LoVo (cell line): ENCODE measurements around the gene SEMA6C.

Source experiments
- DNase-seq: peaks from one replicate; pipeline ENCODE4 v3.0.0-alpha.2; 2016; ENCODE audit warnings: low spot score

SEMA6C gene

DNA sequence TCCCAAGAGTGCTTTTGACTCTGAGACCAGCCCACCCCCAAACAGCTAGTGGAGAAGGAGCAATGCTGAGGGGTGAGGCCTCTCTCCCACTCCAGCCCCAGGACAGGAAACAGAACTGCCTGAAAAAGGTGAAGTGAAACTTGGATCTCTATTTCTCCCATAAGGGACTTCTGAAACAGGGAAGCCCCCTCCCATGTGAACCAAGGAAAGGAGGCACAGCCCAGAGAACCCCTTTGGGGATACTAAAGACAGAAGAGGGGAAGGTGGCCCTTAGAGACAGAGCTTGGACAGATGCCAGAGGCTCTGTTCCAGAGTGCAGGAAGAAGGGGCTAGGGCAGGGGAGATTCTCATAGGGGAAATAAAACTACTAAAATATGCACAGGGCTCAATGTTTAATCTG lies 12.9 kb upstream of the SEMA6C start:
- DNase-seq: no peak

DNA sequence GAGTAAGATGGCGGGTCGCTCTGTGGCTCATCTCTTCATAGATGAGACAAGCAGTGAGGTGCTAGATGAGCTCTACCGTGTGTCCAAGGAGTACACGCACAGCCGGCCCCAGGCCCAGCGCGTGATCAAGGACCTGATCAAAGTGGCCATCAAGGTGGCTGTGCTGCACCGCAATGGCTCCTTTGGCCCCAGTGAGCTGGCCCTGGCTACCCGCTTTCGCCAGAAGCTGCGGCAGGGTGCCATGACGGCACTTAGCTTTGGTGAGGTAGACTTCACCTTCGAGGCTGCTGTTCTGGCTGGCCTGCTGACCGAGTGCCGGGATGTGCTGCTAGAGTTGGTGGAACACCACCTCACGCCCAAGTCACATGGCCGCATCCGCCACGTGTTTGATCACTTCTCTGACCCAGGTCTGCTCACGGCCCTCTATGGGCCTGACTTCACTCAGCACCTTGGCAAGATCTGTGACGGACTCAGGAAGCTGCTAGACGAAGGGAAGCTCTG lies 12.4 kb upstream of the SEMA6C start:
- no peak for DNase-seq

DNA sequence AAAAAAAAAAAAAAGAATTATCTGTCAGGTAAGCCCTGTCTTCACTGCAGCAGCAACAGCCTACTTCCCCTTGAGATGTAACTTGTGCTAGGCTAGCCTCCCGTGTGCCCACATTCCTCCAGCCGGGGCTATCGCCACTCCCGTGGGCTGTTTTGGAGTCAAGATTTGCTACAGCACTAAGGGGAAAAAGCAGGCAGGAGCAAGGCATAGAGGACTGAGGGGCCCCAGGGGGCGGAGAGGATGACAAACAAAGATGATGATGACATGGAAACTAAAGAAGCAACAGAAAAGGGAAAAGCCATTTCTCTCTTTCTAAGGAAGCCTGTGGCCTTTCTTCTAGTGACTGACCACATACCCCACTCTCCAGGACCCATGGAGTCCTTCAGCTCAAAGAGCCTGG lies 11.9 kb upstream of the SEMA6C start:
- no peak for DNase-seq

DNA sequence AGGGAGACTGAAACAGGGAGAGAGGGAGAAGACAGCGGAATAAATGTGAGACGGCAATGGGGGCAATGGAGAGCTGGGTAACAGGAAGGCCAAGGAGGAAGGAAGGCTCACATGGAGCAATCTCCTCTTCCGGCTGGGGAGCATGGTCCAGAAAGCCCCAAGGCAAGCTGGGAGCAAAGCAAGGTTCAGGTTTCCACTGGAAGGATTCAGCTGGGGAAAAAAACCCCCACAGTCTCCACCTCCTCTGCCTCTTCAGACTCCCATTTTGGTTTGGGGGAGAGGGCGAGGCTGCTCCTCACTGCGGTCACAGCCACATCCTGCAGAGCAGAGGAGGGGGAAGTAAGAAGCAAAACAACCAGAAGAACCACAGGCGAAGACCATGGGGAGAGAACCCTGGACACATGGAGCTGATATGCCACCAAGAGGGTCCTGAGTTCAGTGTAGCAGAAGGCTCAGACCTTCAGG lies 10.7 kb upstream of the SEMA6C start:
- DNase-seq: no peak

DNA sequence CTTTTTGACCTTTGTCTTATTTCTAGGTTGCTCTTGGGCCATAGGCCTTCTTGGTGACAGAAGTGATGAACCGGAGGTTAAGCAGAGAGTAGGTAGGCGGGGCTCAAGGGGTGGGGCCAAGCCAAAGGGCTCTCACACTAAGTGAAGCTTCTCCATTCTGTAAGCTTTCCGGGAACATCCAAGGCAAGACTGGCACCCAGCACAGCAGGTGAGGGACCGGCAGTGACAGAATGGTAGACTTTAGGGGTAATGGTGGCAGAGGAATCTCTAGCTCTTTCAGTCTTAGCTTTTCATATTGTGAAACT lies 10.0 kb upstream of the SEMA6C start, which contains the start of gene TNFAIP8L2:
TNFAIP8L2 (plus strand) TSS at position 135 of the 305 bp plus-strand sequence. CDS start 2,049 bp downstream, outside the sequence.
- DNase-seq: no peak

DNA sequence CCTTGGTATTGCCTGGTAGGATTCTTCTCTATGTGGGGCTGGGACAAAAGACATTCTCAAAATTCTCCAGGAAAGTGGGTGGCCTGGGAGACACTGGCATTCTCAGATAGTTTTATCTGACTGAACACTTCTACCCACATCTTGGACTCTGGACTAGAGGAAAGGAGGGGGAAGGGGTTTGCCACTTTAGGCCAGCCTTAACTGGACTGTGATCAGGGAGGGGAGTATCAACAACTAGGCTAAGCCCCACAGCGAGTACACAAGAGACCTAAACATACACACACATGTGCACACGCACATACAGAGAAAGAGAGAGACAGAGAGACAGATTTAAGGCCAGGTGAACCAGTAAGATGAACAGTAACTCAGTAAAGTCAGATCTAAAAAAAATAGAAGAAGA lies 1.2 kb upstream of the SEMA6C start:
- DNase-seq: no peak

DNA sequence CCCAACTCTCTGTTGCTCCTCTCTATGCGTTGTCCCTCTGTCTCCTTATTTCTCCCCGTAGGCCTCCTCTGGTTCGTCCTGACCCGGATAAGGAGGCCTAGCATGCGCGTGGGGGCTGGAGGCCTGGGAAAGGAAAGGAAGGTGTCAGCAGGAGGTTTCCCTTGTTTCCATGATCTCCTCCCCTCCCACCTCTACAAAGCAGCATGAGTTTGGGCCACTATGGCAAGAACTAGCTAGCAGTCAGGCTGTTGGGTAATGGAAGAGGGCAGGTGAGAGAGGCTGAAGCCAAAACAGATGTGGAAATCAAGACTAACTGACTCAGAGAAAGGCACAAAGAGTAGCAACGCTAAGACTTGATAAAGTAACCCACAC lies 687 bp upstream of the SEMA6C start:
- no peak for DNase-seq

DNA sequence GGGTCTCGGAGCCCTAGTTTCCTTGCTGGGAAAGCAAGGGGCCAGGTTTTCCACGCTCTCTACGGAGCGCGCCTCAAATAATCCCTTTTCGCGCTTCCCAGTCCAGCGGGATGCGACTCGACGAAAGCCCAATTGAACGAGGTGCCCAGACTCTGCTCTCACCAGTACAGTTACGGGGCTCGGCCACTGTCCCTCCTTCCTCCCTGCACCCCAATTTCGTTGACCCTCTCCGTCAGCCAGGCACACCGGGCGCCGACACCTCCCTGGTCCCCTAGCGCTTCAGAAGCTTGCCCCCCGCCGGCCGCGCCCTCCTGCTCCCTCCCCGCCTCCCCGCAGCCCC lies 389 bp downstream of the SEMA6C start:
- no peak for DNase-seq

DNA sequence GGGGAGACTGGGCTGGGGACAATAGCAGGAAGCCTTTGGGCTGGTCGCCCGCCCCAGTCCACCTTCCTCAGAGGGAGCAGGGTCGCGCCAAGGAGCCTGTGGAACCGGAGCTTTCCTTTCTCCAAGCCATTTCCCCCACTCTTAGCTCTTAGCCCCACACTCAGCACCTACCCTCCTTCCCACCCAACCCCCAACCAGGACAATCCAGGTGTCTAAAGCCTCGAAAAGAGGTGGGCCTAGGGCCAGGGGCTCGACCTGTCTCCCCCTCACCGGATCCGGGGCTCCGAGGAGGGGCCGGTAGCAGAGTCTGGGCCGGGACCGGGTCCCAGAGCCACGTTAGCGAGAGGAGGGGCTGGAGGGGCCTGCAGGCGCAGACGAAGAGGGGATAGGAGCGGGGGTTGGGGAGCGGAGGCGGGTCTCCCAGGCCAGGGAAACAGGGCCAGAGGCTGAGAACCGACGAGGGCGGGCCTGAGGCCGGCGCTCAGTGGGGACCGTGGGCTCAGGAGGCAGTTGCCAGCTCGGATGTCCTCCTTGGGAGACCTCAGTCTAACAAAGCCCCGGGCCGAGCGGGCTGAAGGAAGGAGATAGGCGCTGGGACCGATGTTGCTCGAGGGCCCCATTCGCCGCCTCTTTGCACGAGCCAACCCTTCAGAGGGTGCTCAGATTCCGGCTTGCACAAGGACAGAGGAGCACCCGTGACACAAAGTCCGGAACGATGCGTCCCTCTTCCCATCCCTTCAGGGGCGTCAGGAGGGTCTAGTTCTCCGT lies 943 bp downstream of the SEMA6C start:
- DNase-seq: no peak

DNA sequence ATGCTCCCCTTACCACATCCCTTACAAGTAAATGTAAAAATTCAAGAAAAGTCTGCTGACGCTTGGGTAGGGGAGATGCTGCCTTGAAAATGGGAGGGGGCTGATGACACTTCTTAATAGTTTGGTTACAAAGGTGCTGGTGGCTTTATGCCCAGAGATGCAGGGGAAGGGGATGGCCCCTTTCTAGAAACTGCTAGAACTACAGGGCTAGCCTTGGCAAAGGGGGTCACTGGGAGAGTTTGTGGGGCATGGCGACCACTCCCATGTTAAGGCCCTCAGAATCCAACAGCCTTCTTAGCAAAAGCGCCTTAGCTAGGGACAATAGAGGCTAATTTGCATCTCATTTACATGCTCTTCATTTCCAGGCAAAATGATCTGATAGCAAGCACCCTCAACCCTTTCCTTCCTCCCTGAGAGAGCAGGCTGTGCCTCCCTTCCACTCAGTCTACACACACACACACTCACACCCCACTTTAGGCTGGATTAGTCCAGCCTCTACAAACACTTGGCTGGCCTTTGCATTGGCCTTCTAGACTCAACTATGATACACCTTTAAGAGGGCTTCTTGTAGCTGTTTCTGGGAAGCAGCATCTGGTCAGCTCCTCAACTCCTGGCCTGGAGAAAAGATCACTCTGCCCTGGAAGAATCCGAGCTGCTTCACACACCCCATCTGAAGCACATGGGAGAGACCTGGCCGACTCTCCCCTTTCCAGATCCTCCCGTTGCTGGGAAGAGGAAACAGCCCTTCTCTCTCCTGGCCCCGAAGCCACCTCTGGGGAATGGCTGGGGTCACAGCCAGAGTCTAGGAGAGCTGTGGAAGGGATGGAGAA lies 1.7 kb downstream of the SEMA6C start:
- DNase-seq: no peak

DNA sequence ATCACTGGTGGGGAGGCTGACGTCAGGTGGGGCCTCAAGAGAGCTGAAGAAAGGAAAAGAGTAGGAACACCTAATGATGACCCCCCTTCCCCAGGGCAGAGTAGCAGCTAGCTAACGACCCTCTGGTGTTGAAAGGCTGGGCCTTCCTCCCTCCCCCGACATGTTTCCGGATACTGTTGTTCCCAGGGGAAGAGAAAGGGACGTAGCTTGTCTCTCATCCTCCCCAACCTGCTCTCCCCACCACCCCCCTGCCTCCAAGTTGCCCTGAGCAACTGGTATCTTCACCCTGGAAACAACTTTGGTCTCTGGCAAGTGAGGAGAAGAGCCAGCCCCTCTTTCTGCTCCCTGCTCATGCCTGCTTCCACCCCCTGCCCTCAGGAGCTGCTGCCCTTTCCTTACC lies 2.4 kb downstream of the SEMA6C start:
- no peak for DNase-seq

DNA sequence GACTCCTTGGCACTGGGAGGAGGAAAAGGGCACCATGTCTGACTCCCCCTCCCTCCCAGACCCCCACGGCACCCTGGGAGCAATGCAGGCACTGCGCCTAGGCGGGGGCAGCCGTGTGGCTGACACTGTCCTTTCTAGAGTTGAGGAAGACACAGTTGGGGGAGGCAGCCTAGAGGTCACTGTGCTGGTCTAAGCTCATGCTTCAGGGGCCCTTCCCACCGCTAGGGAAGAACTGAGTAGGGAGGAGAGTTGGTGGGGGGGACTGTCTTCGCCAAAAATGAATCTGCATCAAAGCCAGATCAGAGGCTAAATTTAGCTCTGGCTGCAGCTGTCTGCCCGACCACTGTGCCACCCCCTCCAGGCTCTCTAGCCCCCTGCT lies 3.4 kb downstream of the SEMA6C start:
- DNase-seq: no peak

DNA sequence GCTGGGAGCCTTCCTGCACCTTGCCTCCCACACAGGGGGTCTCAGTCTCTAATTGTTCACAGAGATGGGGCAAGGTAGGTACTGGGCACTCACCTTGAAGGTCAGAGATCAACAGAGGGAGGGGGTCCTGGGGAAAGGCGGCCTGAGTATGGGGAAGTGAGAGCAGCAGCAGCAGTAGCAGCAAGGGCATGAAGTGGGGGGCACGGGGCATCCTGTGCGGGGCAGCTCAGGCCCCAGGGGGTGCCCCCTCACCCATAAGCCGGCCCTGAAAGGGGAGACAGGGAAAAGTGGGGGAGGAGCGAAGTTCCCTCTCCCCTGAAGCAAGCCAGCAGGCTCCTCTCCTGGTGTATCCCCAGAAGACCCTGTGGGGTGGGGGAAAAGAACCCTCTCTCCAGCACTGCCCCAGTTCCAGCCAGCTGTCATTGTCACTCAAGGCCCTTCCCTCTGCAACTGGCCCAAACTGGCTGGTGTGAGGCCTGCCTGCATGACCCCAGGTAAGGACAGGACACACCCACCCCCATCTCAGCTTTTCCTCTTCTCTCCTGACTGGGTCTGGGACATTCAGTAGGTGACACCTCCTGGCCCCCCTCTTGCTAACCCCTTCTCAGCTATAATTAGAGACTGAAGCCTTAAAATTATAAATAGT lies 3.9 kb downstream of the SEMA6C start:
- no peak for DNase-seq

DNA sequence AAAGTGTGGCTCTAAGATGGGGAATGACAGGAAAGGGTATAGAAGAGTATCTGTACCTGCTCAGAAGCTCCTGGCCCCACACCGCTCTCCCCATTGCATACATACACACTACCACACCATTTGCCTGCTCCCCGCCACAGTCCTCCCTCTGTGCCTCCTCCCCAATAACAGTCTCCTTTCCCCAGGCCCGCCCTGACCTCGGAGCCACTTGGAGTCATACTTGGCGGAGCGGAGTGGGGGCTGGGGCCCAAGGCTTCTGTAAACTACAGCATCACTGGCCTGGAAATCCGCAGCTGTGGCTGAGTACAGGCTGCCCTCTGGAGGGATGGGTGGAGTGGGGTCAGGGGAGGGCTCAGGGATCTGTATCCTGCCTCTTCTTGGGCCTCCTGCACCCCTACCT lies 8.6 kb downstream of the SEMA6C start:
- no peak for DNase-seq

DNA sequence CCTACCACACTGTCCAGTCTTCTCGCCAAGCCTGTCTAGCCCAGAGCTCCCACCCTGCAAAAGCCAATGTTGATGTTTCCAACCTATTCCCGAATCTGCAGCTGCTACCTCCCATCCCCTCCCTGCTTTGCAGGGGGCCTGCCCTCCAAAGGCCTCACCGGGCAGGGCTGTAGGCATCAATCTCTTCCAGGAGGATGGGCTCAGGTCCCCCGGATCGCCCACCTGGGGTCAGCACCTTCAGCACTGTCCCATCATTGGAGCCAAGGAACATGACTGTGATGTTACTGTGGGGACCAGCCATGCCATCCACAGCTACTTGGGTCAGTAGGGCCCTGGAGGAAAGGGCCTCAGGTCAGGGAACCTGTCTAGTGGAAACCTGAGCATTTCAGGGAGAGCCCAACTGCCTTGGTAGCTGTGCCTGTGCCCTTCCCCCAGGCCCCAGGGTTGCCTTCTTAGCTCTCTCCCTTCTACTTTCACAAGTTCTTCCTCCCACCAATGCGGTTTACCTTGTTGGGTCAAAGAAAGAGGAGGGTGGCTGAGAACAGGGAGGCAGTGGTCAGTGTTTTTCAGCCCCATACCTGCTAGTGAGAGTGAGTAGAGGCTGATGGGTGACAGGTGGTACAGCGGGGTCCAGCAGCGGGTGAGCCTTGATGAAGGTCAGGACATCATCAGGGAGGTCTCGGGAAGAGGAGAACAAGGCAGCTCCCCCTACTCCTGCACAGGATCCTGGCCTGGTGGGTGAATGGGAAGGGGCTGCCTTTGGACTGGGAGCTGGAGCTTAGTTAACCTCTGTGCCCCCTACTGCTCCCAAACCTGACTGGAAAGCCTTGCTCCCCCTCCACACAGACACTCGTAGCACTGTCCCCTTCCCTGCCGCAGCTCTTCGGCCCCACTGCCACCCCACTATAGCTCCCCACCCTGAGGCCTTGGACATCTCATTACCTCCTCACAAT lies 10.7 kb downstream of the SEMA6C start:
- no peak for DNase-seq

DNA sequence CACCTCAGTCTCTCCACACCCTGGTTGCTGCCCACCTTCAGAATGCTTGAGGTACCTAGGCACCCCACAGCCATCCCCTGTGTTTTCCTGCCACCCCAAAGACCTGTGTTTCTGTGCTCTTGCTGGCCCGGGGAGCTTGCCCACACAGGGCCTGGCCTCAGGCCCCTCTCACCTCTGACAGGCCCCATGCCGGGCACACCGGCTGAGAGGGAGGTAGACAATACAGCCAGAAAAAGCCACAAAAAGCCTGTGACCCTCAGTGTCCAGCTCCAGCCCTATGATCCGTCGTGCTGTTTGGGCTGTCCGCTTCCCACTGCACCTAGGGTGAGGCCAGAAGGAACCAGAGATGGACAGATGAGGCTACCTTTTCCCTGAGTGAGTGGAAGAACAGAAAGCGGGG lies 11.4 kb downstream of the SEMA6C start:
- no peak for DNase-seq

DNA sequence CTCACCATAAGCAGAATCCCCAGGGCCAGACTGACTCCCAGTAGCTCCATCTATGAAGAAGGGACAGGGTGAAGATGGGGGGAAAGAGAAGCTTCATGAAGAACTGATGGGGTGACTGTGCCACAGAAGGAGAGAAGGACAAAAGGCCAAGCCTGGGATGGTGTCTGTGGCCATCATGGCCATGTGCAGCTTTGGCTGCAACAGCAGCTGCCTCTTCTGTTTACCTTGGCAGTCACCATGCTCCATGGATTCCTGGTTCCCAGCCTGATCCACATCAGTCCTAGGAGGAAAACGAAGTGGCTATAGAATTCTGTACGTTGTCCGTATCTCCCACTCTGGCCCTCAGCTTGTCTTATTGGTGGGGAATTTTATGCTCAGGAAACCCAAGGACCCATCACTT lies 12.0 kb downstream of the SEMA6C start:
- no peak for DNase-seq

DNA sequence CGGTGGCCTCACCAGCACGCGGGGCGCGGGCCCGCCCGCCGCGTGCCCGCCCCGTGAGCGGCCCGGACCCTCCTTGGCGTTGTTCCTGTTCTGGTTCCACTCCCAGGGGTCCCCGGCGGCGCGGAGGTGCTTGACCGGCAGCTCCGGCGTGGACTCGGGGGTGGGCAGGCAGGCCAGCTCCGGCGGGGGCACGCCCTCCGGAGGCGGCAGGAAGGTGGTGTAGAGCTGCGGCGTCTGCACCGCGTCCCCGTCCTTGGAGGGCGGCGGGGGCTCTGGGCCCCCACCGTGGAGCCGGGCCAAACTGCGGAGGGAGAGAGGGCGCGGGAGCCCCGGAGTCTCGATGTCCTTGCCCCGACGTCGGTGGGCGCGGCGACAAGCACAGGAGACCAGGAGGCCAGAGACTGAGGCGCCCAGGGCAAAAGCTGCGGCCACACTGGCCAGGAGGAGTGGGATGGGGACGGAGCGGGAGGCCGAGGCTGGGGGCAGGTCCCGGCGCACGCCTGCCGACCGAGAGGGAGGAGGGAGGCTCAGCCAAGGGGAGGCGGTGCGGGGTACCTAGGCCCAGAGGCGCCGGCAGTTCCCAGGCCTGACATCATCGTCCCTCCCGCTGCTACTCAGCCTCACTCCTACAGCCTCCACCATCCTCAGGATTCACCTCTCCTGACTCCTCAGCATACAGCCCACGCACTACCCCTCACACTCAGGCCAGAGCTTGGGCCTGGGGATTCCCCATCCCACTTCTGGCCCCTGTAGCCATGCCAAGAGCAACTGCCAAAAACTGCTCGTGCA lies 13.2 kb downstream of the SEMA6C start:
- no peak for DNase-seq

DNA sequence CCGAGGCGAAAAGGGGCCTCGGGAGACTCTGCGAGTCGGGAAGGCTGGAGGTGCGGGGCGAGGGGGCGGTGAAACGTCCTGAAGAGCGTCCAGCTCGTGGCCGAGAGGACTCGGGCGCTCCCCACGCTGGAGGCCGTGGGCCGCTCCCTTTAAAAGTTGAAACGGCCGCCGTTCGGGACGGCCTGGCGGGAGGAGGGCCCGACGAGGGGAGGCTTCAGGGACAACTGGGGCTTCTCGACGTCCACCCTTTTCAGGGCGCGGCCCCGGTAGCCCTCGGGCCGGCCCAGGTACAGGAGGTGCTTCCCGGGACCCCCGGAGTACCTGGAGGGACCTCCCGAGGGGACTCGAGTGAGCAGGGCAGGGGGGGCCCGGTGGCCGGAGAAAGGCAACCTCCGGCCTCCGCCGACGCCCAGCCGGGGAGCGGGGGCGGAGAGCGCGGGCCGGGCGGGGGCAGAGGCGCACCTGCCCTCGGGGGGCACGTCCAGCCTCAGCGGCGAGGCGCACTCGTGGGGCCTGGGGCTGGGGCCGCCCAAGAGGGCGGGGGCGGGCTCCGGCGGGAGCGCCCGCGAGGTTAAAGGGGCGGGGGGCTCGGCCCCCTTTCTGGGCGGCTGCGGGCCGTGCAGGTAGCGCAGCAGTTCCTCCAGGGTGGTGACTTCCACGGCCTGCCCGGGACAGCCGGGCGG lies 14.0 kb downstream of the SEMA6C start:
- no peak for DNase-seq

DNA sequence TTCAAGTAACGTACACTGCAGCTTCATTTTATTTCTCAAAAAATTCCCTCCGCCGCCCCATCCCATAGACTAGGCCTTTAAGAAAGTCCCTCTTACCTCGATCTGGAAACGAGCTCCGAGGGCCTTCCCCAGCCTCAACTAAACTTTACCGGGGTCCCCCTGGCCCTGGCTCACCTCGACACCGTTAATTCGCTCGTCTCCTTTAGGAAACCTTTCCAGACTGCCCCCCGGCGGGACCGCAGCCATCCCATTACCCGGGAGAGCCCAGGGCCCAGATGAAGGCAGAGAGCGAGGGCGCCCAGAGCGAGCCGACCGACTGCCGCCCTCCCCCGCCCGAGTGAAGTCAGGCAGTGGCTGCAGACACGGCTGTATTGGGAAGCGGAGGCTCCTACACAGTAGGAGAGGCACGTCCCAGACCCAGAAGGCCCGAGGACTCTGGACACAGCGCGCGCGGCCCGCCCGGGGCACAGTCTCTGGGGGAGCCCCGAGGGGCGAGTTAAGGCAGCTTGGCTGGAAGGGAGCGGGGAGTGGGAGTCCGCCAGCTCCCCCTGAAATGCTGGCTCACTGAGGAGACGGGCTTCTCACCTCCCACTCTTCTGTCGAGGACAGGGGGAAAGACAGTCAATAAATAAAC lies 14.6 kb downstream of the SEMA6C start:
- DNase-seq: no peak
